Psoas muscle (tissue), 8 donors: ENCODE results near the gene FAF1. TPM values are rescaled to one million over a fixed set of nuclear protein-coding genes. Genes with fewer than 3 reads are reported as not detected.

Experiments used
- ATAC-seq, 4 donors: fragments of 200-7000 bp; cut with Tn5 transposase; one replicate each; pipeline ENCODE4 v1.9.1; 2020; ENCODE audit warnings: moderate library complexity in 3 of 4, mild to moderate bottlenecking in 2 of 4
- DNase-seq, 2 donors: peaks; one replicate each; pipeline ENCODE4 v3.0.0-alpha.2; 2020
- H3K27ac ChIP-seq: fragments of 200-600 bp; one replicate; pipeline ENCODE4 v1.8.0; 2022
- H3K27me3 ChIP-seq, 3 donors: fragments of 200-600 bp in 1 of 3; one replicate each; pipeline versions ENCODE4 v1.6.1 to v1.8.0; 2013 to 2022; ENCODE audit warnings: low read length in 2 of 3, mild to moderate bottlenecking in 2 of 3, moderate library complexity in 1 of 3; ENCODE audit not compliant: insufficient read depth in 3 of 3
- H3K36me3 ChIP-seq, 2 donors: fragments of 200-600 bp in 1 of 2; one replicate each; pipeline versions ENCODE4 v1.6.1 to v1.8.0; 2013 to 2022; ENCODE audit warnings: low read depth in 1 of 2, mild to moderate bottlenecking in 1 of 2, moderate library complexity in 1 of 2; ENCODE audit not compliant: insufficient read depth in 1 of 2
- H3K4me1 ChIP-seq: fragments of 200-600 bp; one replicate; pipeline ENCODE4 v1.8.0; 2022
- H3K4me3 ChIP-seq: fragments of 200-600 bp; one replicate; pipeline ENCODE4 v1.8.0; 2022; ENCODE audit warnings: mild to moderate bottlenecking
- H3K9me3 ChIP-seq: fragments of 200-600 bp; one replicate; pipeline ENCODE4 v1.8.0; 2022
- CTCF ChIP-seq: fragments of 200-600 bp; IDR thresholded peaks from one replicate; pipeline ENCODE4 v1.8.0; 2022; ENCODE audit warnings: antibody characterized with exemption
- WGBS, 3 donors: extraction: QIAGEN DNeasy Blood & Tissue Kit; methylation state at CpG; one replicate each; pipeline versions ENCODE4 v1.1.6 to v1.1.7; 2013; 5-methylcytosine and 5-hydroxymethylcytosine counted together
- intact Hi-C, 2 donors: fragments of 100-400 bp; cut with DNase I; formaldehyde crosslinking; loops; one replicate each; pipeline versions ENCODE4 v1.11.0 to v1.14.2; 2022
- polyA plus RNA-seq, 3 donors: library from polyadenylated mRNA; stranded (reverse); fragments of 200-250 nt; gene quantifications; one replicate each; pipeline ENCODE4 v1.2.3, GENCODE V29; 2013
- total RNA-seq, 4 donors: library from RNA; stranded (reverse); fragmentation: NEBNext Ultra II Directional in 2 of 4; extraction: Animal tissue kit (Norgen Biotek cat#: 25700) in 2 of 4; gene quantifications; one replicate each; pipeline versions ENCODE4 v1.2.1 to v1.2.4, GENCODE V29; 2021 to 2023
- donor health status: healthy with polysubstance abuse.
- donor health status: DM: no; HTN: no; CAD: no; lungs with moderate emphysema.
- donor health status: Bipolar disorder and iron deficiency.
- donor health status: healthy.
- donor health status: DM: yes; HTN: yes; CAD: no.
- donor health status: DM: no; HTN: no; CAD: no.
- donor health status: DM: no; HTN: no; CAD: no.
- donor health status: DM: yes; HTN: yes; CAD: no.

Gene FAF1
- total and polyA plus RNA-seq, 7 donors, result 67.8 to 128 (median 108) TPM

GRCh38 chr1:50703240-50703639 is 256.8 kb downstream of the FAF1 start:
- no peaks in the 10 kb centered on the region for H3K27me3 ChIP-seq
- intact Hi-C loops, result loop anchor here in 1 of 2 donors (2.0 kb wide), 1 partner anchor 334 kb away; no protein-coding TSS in a partner anchor
- DNase-seq (no peak), ATAC-seq (no peak)
- H3K27ac ChIP-seq, result no peak overlapping the region
- H3K9me3 ChIP-seq, result no peaks in the 10 kb centered on the region
- peaks cover 35% of the 10 kb centered on the region for H3K4me1 ChIP-seq
- no peaks in the 10 kb centered on the region for H3K36me3 ChIP-seq
- no peak overlapping the region for H3K4me3 ChIP-seq
- no peak for TF ChIP-seq CTCF

- no peak for ATAC-seq
These were observed 257.7 kb downstream of the FAF1 start for GRCh38 chr1:50702395-50702794.

GRCh38 chr1:50701706-50702317 is 258.3 kb downstream of the FAF1 start:
- no peaks in the 10 kb centered on the region for H3K9me3 ChIP-seq
- H3K4me3 ChIP-seq, result no peak overlapping the region
- H3K36me3 ChIP-seq, result no peaks in the 10 kb centered on the region
- WGBS, 3 donors, result 17 to 24% (median 20%) methylated on average over 1 of the region's 1 CpG
- intact Hi-C loops, result loop anchor here in 1 of 2 donors (2.0 kb wide), 1 partner anchor 333 kb away; no protein-coding TSS in a partner anchor
- DNase-seq (no peak), ATAC-seq (no peak)
- H3K4me1 ChIP-seq, result peaks cover 35% of the 10 kb centered on the region
- TF ChIP-seq CTCF, result no peak
- no peak overlapping the region for H3K27ac ChIP-seq
- H3K27me3 ChIP-seq, result no peaks in the 10 kb centered on the region

More at GRCh38 chr1:50702395-50702794, 257.7 kb downstream of the FAF1 start:
- Histone ChIP-seq H3K4me1 (peaks cover 35% of the 10 kb centered on the region), H3K9me3 (no peaks in the 10 kb centered on the region), H3K4me3 (no peak overlapping the region), H3K36me3 (no peaks in the 10 kb centered on the region), H3K27ac (no peak overlapping the region), H3K27me3 (no peaks in the 10 kb centered on the region)
- TF ChIP-seq CTCF, result no peak
- WGBS, 3 donors, result 93 to 99% (median 96%) methylated on average over 2 of the region's 2 CpGs
- DNase-seq, result no peak
- intact Hi-C loops, result loop anchor here in 1 of 2 donors (2.0 kb wide), 1 partner anchor 334 kb away; no protein-coding TSS in a partner anchor

- H3K9me3 ChIP-seq, result no peaks in the 10 kb centered on the region
- ATAC-seq (no peak), DNase-seq (no peak)
- no peak overlapping the region for H3K4me3 ChIP-seq
- no peak for TF ChIP-seq CTCF
- no peak overlapping the region for H3K27ac ChIP-seq
- peaks cover 30% of the 10 kb centered on the region for H3K4me1 ChIP-seq
- WGBS, 3 donors, result 63 to 80% (median 75%) methylated on average over 2 of the region's 2 CpGs
- intact Hi-C loops, result no loop called here
- H3K36me3 ChIP-seq, result no peaks in the 10 kb centered on the region
- no peaks in the 10 kb centered on the region for H3K27me3 ChIP-seq
These were observed 259.4 kb downstream of the FAF1 start for GRCh38 chr1:50700621-50701020.

GRCh38 chr1:50700214-50700613 is 259.9 kb downstream of the FAF1 start:
- no peak for TF ChIP-seq CTCF
- Histone ChIP-seq H3K27ac (no peak overlapping the region), H3K36me3 (no peaks in the 10 kb centered on the region), H3K9me3 (no peaks in the 10 kb centered on the region), H3K4me1 (peaks cover 27% of the 10 kb centered on the region), H3K4me3 (no peak overlapping the region), H3K27me3 (no peaks in the 10 kb centered on the region)
- DNase-seq (no peak), ATAC-seq (no peak)
- 92 to 96% (median 93%) methylated on average over 4 of the region's 4 CpGs for WGBS, 3 donors
- intact Hi-C loops, result no loop called here
